Fibroblast of skin of scalp (primary cell): ENCODE data around the gene PTH1R.
"Not testable (repeated sequence)": the region's sequence is repeated elsewhere in the genome, so short reads cannot be mapped to it uniquely, and the experiment has no call there.

Experiments
- DNase-seq: peaks from one replicate; pipeline ENCODE4 v3.0.0-alpha.2; 2013

Gene PTH1R

GRCh38 chr3:46899151-46900006, 21.9 kb downstream of the PTH1R start:
- DNase-seq, result no peak

- DNase-seq, result no peak
Measured at GRCh38 chr3:46900007-46900292, 22.4 kb downstream of the PTH1R start.

- DNase-seq, result no peak
Measured at GRCh38 chr3:46900356-46900755, 22.8 kb downstream of the PTH1R start.

- DNase-seq, result no peak
Measured at GRCh38 chr3:46901061-46901460, 23.5 kb downstream of the PTH1R start.

- DNase-seq, result no peak
Measured at GRCh38 chr3:46901591-46902187, 24.2 kb downstream of the PTH1R start.

GRCh38 chr3:46902188-46902631, 24.7 kb downstream of the PTH1R start:
- DNase-seq, result no peak

- DNase-seq, result peak; percentile 78
Measured at GRCh38 chr3:46903341-46904302, 26.1 kb downstream of the PTH1R start.

GRCh38 chr3:46904303-46905212, 27.0 kb downstream of the PTH1R start:
- no peak for DNase-seq

- no peak for DNase-seq
Measured at GRCh38 chr3:46905213-46905560, 27.7 kb downstream of the PTH1R start.

GRCh38 chr3:46905661-46906451, 28.3 kb downstream of the PTH1R start:
- no peak for DNase-seq

GRCh38 chr3:46906471-46907058, 29.0 kb downstream of the PTH1R start:
- no peak for DNase-seq

- no peak for DNase-seq
Measured at GRCh38 chr3:46907271-46907670, 29.8 kb downstream of the PTH1R start.

- DNase-seq, result no peak
Measured at GRCh38 chr3:46907960-46908293, 30.4 kb downstream of the PTH1R start.

GRCh38 chr3:46908294-46908985, 30.9 kb downstream of the PTH1R start:
- DNase-seq, result peak; percentile 78

GRCh38 chr3:46908986-46909534, 31.5 kb downstream of the PTH1R start:
- no peak for DNase-seq

- DNase-seq, result peak; percentile 89
Measured at GRCh38 chr3:46909535-46910161, 32.1 kb downstream of the PTH1R start.

- no peak for DNase-seq
Measured at GRCh38 chr3:46910166-46910760, 32.7 kb downstream of the PTH1R start.

- not testable (repeated sequence) for DNase-seq
Measured at GRCh38 chr3:46910914-46911313, 33.4 kb downstream of the PTH1R start.

- no peak for DNase-seq
Measured at GRCh38 chr3:46912986-46913385, 35.5 kb downstream of the PTH1R start.
